Posterior vena cava (tissue), 2 donors: ENCODE results near the gene IFI6. TPM values are rescaled to one million over a fixed set of nuclear protein-coding genes. Genes with fewer than 3 reads are reported as not detected.
A peak's percentile ranks its signal among the peaks of the same experiment; 100 is the strongest.
"Not testable (repeated sequence)": the region's sequence is repeated elsewhere in the genome, so short reads cannot be mapped to it uniquely, and the experiment has no call there.

ENCODE experiments used
- DNase-seq: peaks from one replicate; pipeline ENCODE4 v3.0.0-alpha.2; 2020; ENCODE audit warnings: low spot score
- intact Hi-C, 2 donors: fragments of 100-400 bp; cut with DNase I; formaldehyde crosslinking; loops; one replicate each; pipeline versions ENCODE4 v1.14.1 to v1.14.2; 2022 to 2023
- total RNA-seq, 2 donors: library from RNA; stranded (reverse); fragmentation: NEBNext Ultra II Directional; extraction: Animal tissue kit (Norgen Biotek cat#: 25700); gene quantifications; one replicate each; pipeline ENCODE4 v1.2.1, GENCODE V29; 2021
- donor health status: DM: yes; HTN: yes; CAD: no.
- donor health status: DM: yes; HTN: yes; CAD: no.

Gene IFI6
- total RNA-seq, 2 donors from 2014 or later, result 55.2 to 104 TPM

- DNase-seq, result peak; percentile 85
- intact Hi-C loops, result no loop called here
Observed at GRCh38 chr1:27658951-27659496, 13.0 kb downstream of the IFI6 start.

GRCh38 chr1:27656157-27656893, 15.7 kb downstream of the IFI6 start:
- intact Hi-C loops, result no loop called here
- peak; percentile 92 for DNase-seq

- no peak for DNase-seq
- intact Hi-C loops, result no loop called here
Observed at GRCh38 chr1:27655151-27655937, 16.6 kb downstream of the IFI6 start.

GRCh38 chr1:27652111-27652864, 19.7 kb downstream of the IFI6 start:
- no peak for DNase-seq
- intact Hi-C loops, result no loop called here

- DNase-seq, result no peak
- intact Hi-C loops, result no loop called here
Observed at GRCh38 chr1:27650539-27651175, 21.3 kb downstream of the IFI6 start.

GRCh38 chr1:27650171-27650538, 21.8 kb downstream of the IFI6 start:
- DNase-seq, result no peak
- intact Hi-C loops, result no loop called here

- no peak for DNase-seq
- intact Hi-C loops, result loop anchor here in 1 of 2 donors (5.0 kb wide), 1 partner anchor 37 kb away; no protein-coding TSS in a partner anchor
Observed at GRCh38 chr1:27649306-27649635, 22.7 kb downstream of the IFI6 start.

GRCh38 chr1:27648602-27649305, 23.2 kb downstream of the IFI6 start:
- no peak for DNase-seq
- intact Hi-C loops, result loop anchor here in 1 of 2 donors (5.0 kb wide), 1 partner anchor 36 kb away; no protein-coding TSS in a partner anchor

- intact Hi-C loops, result loop anchor here in 1 of 2 donors (5.0 kb wide), 1 partner anchor 35 kb away; no protein-coding TSS in a partner anchor
- no peak for DNase-seq
Observed at GRCh38 chr1:27647328-27647727, 24.7 kb downstream of the IFI6 start.

- no peak for DNase-seq
- intact Hi-C loops, result loop anchor here in 1 of 2 donors (5.0 kb wide), 1 partner anchor 34 kb away; no protein-coding TSS in a partner anchor
Observed at GRCh38 chr1:27646676-27647075, 25.3 kb downstream of the IFI6 start.

GRCh38 chr1:27645071-27645415, 26.9 kb downstream of the IFI6 start:
- intact Hi-C loops, result loop anchor here in 1 of 2 donors (5.0 kb wide), 1 partner anchor 33 kb away; no protein-coding TSS in a partner anchor
- DNase-seq, result no peak

GRCh38 chr1:27644369-27645070, 27.5 kb downstream of the IFI6 start:
- intact Hi-C loops, result loop anchor here in 1 of 2 donors (5.0 kb wide), 2 partner anchors 32 to 278 kb away; no protein-coding TSS in a partner anchor
- DNase-seq, result no peak

GRCh38 chr1:27643600-27644368, 28.2 kb downstream of the IFI6 start:
- DNase-seq, result no peak
- intact Hi-C loops, result loop anchor here in 1 of 2 donors (1.0 to 5.0 kb wide), 2 partner anchors 20 to 279 kb away; no protein-coding TSS in a partner anchor

GRCh38 chr1:27640514-27640913, 31.5 kb downstream of the IFI6 start:
- DNase-seq, result not testable (repeated sequence)
- intact Hi-C loops, result loop anchor here in 1 of 2 donors (5.0 kb wide), 1 partner anchor 282 kb away; no protein-coding TSS in a partner anchor

- intact Hi-C loops, result no loop called here
Observed at GRCh38 chr1:27638805-27639204, 33.2 kb downstream of the IFI6 start.

GRCh38 chr1:27638047-27638734, 33.8 kb downstream of the IFI6 start:
- intact Hi-C loops, result no loop called here
- DNase-seq, result no peak

More at GRCh38 chr1:27638805-27639204, 33.2 kb downstream of the IFI6 start:
- DNase-seq, result no peak
